SW480 (cell line): ENCODE data around the gene GMDS.

Experiments
- DNase-seq: peaks from one replicate; pipeline ENCODE4 v3.0.0-alpha.2; 2016; ENCODE audit warnings: low spot score

Gene GMDS

GRCh38 chr6:1601158-1602048, 644.0 kb downstream of the GMDS start:
- no peak for DNase-seq

- no peak for DNase-seq
Observed at GRCh38 chr6:1600764-1601157, 644.6 kb downstream of the GMDS start.

DNA sequence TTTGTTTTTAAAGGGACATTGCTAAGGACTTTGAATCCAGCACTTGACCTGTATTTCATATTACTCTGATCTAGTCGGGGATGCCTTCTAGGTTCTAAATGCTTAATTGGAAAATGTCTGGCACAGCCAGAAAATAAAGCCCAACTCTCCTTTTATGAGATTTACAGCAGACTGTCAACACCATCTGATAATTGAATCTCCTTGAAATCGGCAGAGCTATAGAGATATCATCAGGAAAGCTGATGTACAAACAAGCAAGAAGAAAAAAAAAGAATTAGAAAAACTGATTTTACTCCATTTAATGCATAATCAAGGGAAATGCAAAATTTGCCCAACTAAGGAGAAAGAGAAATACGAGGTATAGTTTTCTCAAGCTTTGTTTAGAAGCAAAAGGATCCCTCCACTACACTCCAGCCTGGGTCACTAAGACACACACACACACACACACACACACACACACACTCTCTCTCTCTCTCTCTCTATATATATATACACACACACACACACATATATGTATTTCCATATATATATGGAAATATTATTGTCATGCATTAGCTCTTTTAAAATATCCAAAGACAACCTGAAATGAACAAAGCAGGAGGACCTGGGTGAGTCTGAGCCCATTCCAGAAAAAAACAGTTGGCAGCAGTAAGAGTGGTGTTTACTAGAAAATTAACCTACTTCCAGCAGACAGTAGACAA, 645.2 kb downstream of the GMDS start:
- DNase-seq: no peak

GRCh38 chr6:1599469-1599868, 645.9 kb downstream of the GMDS start:
- DNase-seq: no peak

DNA sequence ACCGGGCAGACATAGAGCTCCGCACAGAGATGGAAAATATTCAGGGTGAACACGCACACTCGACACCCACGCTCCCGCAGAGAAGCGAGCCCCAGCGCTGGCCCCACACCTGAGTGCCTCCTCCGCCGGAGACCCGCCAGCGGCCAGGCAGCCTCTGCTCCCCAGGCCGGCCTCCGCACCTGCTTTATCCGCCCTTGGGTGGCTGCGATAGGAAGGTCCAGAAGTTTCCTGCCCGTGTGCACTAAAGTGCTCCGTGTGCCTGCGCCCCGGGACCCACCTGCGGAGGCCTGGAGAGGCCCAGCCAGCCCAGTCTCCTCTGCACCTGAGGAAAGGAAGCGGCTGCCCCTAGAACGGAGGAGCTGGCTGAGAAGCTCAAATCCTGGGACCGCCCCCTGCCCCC, 646.5 kb downstream of the GMDS start:
- no peak for DNase-seq

- no peak for DNase-seq
Observed at GRCh38 chr6:1598433-1598832, 647.0 kb downstream of the GMDS start.

DNA sequence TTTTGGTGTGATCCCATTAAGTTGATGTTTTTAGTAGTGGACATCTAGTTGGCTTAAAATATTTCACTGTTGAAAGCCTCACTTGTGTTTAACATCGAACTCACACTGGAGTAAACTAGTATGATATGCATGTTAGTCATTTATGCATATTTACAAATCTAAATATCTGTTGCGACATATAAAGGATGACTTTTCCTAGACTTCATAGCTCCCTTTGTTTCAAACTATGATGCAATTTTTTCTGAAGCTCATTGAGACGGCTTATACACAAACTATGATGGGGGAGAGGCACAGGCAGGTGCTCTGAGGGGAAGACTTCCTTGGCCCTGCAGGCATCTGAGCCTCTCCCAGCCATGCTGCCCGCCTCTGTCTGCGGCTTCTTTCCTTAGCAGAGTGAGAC, 647.5 kb downstream of the GMDS start:
- no peak for DNase-seq

DNA sequence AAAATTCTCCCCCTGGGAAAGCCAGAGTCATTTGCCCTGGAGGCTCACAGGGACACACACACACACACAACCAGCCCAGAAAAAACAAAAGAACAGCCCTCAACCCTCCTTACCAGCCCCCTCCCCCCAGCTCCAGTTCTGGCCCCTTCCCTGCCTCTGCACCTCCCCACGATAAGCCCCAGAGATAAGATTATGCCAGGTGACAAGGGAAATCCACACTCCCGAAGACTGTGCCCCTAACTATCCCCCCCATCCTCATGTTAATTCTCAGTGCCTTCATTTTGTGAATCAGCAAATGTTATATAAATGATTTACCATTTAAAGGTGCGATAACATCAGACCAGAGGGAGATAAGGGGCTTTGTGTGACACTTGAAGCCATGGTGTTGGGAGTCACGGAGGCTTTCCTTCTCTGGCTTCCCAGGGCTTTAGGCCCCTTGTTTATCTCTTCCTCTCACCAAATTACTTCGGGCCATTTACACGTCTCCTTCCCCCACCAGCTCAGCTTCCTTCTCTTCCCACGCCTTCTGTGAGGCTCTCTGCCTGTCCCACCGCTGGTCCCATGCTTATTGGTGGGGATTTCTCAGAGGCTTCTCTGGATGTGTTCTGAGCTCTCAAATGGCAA, 648.2 kb downstream of the GMDS start:
- no peak for DNase-seq

DNA sequence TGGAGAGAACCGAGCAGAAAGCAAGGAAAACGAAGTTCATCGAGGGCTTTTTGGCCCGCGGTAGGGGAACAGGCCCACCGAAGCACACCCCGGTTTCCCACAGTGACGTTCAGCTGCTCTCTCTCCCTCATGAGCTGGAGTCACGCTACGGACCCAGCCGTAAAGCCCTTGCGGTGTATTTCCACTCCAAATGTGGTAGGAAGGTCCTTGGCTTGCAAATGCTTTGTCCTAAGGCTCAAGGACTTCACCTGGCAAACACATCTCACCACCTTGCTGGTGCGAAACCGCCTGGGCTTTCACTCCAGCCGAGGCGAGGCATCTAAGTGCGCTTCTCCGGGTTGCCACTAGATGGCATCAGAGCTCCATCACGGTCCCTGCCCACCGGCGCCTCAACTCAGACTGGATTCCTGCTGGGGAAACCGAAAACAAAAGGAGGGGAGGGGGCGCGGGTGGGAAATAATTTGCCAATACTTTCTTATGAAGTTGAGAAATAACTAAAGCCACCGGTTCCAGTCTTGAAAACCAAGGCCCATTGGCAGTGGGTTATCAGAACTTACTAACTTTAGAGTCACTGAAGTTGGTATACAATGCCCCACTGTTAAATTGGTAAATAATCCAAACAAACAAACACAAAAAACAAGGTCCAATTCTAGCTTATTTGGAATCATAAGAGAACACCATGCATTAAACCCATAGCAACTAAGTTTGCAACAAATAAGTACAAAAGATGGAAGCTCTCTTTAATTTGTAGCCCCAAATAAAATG, 649.1 kb downstream of the GMDS start:
- peak; percentile 43 for DNase-seq

- DNase-seq: no peak
Observed at GRCh38 chr6:1595271-1596087, 649.9 kb downstream of the GMDS start.

- DNase-seq: no peak
Observed at GRCh38 chr6:1594445-1595200, 650.8 kb downstream of the GMDS start.

- DNase-seq: peak; percentile 29
Observed at GRCh38 chr6:1593958-1594314, 651.5 kb downstream of the GMDS start.

- DNase-seq: no peak
Observed at GRCh38 chr6:1593286-1593957, 652.0 kb downstream of the GMDS start.

GRCh38 chr6:1592852-1593251, 652.6 kb downstream of the GMDS start:
- no peak for DNase-seq

DNA sequence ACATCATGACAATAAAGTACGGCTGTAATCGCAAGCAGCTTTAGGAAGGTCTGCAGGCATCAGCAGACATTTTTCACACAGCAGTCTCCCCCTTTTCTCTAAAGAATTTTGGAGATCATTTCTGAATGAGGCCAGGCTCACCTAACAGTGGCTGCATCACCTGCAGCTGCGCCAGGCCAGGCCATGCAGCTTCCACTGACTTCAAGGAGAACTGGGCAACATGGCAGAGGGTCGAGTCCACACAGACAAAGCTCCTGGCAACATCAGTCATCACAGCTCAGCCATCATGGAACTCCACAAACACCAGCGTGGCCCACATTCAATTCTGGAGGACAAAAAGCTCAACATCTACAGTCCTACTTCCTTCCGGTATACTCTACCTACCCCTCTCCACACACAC, 653.5 kb downstream of the GMDS start:
- DNase-seq: no peak

DNA sequence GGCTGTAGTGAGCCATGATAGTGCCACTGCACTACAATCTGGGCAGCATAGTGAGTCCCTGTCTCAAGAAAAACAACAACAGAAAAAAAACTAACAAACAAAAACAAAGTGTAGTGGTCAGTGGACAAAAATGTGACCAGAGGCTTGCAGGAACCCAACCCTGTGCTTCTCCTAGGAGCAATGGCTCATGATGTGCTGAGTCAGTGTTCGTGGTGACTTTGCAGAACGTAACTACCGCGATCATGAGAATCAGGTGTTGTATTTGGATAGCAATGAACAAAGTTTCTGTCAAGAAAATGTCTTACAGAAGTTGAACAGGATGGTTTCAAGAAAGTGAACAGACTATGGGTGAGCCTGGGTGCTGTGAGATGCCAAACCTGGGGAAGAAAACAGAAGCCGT, 654.2 kb downstream of the GMDS start:
- no peak for DNase-seq

DNA sequence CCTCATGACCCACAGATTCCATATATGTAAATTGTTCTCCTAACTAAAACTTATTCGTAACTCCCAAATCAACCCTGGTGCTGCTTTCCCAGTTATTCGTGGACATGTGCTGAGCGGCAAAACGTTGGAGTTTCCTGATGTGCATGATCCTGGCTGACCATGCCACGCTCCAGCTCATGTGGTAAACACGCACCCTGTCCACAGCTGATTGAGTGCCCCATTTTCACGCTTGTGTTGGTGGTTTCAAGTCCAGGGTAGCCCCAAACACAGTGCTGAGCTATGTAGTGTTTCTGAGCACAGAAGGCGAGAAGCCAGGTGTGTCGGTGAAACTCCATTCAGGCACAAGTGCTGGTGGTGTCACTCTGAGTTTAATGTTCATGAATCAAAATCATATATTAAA, 654.8 kb downstream of the GMDS start:
- DNase-seq: no peak

DNA sequence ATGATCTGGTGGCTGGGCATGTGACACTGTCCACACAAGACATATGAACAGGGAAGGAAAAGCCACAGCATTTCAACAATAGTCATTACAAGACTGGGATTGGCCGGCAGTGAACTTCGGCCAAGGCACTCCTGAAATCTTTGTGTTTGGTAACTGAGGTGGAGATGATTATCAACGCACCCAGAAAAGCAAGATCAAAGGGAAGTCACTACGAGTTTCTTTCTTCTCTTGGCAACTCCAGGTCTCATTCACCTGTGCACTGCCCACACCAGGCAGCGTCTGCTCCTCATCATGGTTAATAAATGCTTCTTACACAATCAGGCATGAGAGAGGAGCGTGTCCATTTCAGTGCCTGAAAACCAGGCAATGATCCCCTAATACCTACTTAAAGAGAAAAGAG, 656.2 kb downstream of the GMDS start:
- DNase-seq: peak; percentile 32

GRCh38 chr6:1587977-1588376, 657.4 kb downstream of the GMDS start:
- DNase-seq: no peak

GRCh38 chr6:1587546-1587945, 657.9 kb downstream of the GMDS start:
- no peak for DNase-seq
